Measurements from ENCODE around the gene MIX23.

MIX23 gene

DNA sequence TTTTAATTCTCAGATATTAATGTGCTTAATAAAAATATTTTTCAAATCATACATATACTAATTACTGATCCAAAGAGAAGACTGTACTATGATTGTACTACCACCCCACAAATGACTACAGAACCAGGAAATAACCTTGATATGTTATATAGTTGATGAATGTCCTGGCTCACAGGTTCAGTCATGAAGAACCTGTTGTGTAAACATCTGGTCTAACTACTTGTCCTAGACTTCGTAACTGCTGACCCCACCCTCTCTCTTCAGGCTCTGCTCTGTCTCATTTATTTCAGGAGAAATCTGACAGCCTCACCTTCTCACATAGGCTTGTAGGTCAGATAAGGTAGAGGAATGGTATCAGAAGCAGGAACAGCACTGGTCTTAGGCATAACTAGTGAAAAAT lies 72.7 kb downstream of the MIX23 start:
- no peak overlapping the region for H3K4me2 ChIP-seq (ENCODE audit: low read depth, low read length)
- H3K4me1 ChIP-seq (ENCODE audit: low read length) = no peaks in the 10 kb centered on the region
- DNase-seq = no peak
- TF ChIP-seq EZH2 (optimal IDR thresholded peaks at IDR 0.05; ENCODE audit: low read depth, low read length) = no peak
- TF ChIP-seq EZH2phosphoT487 (IDR thresholded peaks at IDR 0.05; ENCODE audit: low read length) = no peak
- TF ChIP-seq, protein P1, sequence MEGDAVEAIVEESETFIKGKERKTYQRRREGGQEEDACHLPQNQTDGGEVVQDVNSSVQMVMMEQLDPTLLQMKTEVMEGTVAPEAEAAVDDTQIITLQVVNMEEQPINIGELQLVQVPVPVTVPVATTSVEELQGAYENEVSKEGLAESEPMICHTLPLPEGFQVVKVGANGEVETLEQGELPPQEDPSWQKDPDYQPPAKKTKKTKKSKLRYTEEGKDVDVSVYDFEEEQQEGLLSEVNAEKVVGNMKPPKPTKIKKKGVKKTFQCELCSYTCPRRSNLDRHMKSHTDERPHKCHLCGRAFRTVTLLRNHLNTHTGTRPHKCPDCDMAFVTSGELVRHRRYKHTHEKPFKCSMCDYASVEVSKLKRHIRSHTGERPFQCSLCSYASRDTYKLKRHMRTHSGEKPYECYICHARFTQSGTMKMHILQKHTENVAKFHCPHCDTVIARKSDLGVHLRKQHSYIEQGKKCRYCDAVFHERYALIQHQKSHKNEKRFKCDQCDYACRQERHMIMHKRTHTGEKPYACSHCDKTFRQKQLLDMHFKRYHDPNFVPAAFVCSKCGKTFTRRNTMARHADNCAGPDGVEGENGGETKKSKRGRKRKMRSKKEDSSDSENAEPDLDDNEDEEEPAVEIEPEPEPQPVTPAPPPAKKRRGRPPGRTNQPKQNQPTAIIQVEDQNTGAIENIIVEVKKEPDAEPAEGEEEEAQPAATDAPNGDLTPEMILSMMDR (IDR thresholded peaks at IDR 0.05; ENCODE audit: low read length) = no peak
- no peaks in the 10 kb centered on the region for H3K9me2 ChIP-seq (replicated peaks; ENCODE audit: insufficient read depth, low read length)
- H2AFZ ChIP-seq (ENCODE audit: low read length) = no peak overlapping the region
- no peaks in the 10 kb centered on the region for H3K79me2 ChIP-seq (ENCODE audit: low read length)
- H3K4me3 ChIP-seq (ENCODE audit: low read length) = no peak overlapping the region
- no peak overlapping the region for H3K27ac ChIP-seq (ENCODE audit: low read length)
- no peaks in the 10 kb centered on the region for H4K20me1 ChIP-seq (ENCODE audit: insufficient read depth, low read length)
- no peak overlapping the region for H3K9ac ChIP-seq (ENCODE audit: low read length)
- no peaks in the 10 kb centered on the region for H3K36me3 ChIP-seq (replicated peaks; ENCODE audit: insufficient read depth, low read length)
- no peaks in the 10 kb centered on the region for H3K9me3 ChIP-seq (replicated peaks; ENCODE audit: insufficient read depth, low read length)
- 0 out of 2 replicates have a peak, but pooled peaks cover 4% of the 10 kb centered on the region for H3F3A ChIP-seq (ENCODE audit: insufficient read depth, low read length)
- H3K27me3 ChIP-seq (replicated peaks; ENCODE audit: insufficient read depth, low read length) = no peaks in the 10 kb centered on the region

All from MM.1S (cell line).